DMS 273 (cell line): ENCODE data around the gene CECR2.

Experiments
- DNase-seq: peaks from one replicate; lab custom pipeline; 2025; ENCODE audit not compliant: unreplicated experiment; lab: John Stamatoyannopoulos, UW

The CECR2 gene

GRCh38 chr22:17590586-17590985 lies 221.3 kb downstream of the CECR2 start:
- DNase-seq: no peak

- no peak for DNase-seq
These were observed 222.9 kb downstream of the CECR2 start for GRCh38 chr22:17592201-17592600.

- DNase-seq: no peak
These were observed 227.0 kb downstream of the CECR2 start for GRCh38 chr22:17596226-17596625.

DNA sequence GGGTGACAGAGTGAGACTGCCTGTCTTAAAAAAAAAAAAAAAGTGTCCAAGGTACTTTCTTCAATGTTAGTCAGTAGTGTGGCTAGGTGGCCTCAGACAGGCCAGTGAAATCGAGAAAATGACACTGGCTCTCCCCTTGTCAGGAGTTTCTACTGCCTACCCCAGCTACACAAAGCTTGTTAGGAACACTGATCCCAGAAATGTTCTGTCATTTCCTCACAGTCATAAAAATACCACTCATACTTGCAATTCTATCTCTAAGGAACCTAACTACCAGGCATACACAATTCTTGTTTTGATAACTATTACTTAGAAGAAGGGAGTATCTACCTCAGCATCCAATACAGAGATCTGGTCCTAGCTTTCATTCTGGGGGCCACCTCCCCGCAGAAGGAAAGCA lies 228.0 kb downstream of the CECR2 start:
- DNase-seq: no peak

DNA sequence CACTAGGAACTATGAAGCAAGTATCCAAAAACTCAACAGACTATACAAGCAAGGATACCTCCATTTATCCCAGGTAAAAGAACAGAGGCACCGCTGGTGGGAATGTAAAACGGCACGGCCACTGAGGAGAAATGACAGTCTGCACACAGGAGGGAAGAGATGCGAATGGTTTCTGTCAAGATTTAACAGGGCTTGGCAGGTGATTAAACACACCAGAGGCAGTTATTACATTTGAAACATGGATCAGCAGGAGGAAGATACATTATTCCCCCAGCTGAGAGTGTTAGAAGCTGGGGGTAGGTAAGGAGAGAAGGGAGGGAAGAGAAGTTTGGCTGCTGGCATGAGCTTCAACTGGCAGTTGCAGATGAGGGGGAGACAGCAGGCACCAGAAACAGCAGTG lies 229.1 kb downstream of the CECR2 start:
- no peak for DNase-seq

GRCh38 chr22:17601031-17601430 lies 231.8 kb downstream of the CECR2 start:
- no peak for DNase-seq

DNA sequence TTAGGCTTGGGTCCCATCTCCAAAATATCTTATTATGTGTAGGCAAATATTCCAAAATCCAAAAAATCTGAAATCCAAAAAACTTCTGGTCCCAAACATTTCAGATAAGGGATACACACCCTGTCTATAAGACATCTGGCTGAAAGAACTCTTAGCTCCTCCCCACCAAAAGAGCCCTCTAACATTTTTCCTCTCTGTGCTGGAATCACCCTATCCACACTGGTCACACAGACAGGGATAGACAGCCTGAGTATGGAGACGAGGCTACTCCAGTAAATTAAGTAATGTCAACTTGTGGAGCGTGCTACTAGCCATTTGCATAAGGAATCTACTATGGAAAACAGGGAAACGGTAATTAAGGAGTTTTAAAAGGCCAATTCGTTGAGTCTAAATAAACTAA lies 234.4 kb downstream of the CECR2 start:
- no peak for DNase-seq

GRCh38 chr22:17606496-17606895 lies 237.2 kb downstream of the CECR2 start:
- DNase-seq: peak; percentile 45
